Type B pancreatic cell (in vitro differentiated cells): Measurements from ENCODE around the gene STXBP5. TPM values are rescaled to one million over a fixed set of nuclear protein-coding genes. Genes with fewer than 3 reads are reported as not detected.

Experiments
- DNase-seq: peaks from one replicate; pipeline ENCODE4 v3.0.0; 2021; ENCODE audit warnings: mixed read lengths; ENCODE audit not compliant: unreplicated experiment; ENCODE audit errors: extremely low spot score
- H3K27ac Mint-ChIP-seq: 2 replicates; pipeline ENCODE4 v1.8.0; 2021; ENCODE audit warnings: mild to moderate bottlenecking, mixed read lengths
- H3K27me3 Mint-ChIP-seq: 2 replicates; pipeline ENCODE4 v1.8.0; 2021; ENCODE audit warnings: mixed read lengths
- H3K36me3 Mint-ChIP-seq: 2 replicates; pipeline ENCODE4 v1.8.0; 2021; ENCODE audit warnings: mixed read lengths
- H3K4me1 Mint-ChIP-seq: one replicate; pipeline ENCODE4 v1.8.0; 2021; ENCODE audit warnings: mixed read lengths; ENCODE audit not compliant: unreplicated experiment
- H3K4me3 Mint-ChIP-seq: 2 replicates; pipeline ENCODE4 v1.8.0; 2021; ENCODE audit warnings: mild to moderate bottlenecking, mixed read lengths
- H3K9me3 Mint-ChIP-seq: 2 replicates; pipeline ENCODE4 v1.8.0; 2021; ENCODE audit warnings: mixed read lengths
- CTCF ChIP-seq: fragments of 200-600 bp; sonication (generic); conservative IDR thresholded peaks from 2 replicates; pipeline ENCODE4 v1.5.0; 2021; ENCODE audit warnings: antibody characterized with exemption, mild to moderate bottlenecking
- total RNA-seq: library from RNA; stranded (reverse); gene quantifications from 2 replicates; pipeline ENCODE4 v1.2.1, GENCODE V29; 2021; ENCODE audit warnings: low replicate concordance

The STXBP5 gene
- total RNA-seq, 1 donor from 2014 or later: 21.0 TPM

GRCh38 chr6:147194652-147195411, 9.4 kb upstream of the STXBP5 start:
- DNase-seq: no peak

GRCh38 chr6:147195510-147195909, 8.7 kb upstream of the STXBP5 start:
- H3K4me1 Mint-ChIP-seq: no peaks in the 10 kb centered on the region
- no peak overlapping the region for H3K27ac Mint-ChIP-seq
- no peaks in the 10 kb centered on the region for H3K9me3 Mint-ChIP-seq
- no peaks in the 10 kb centered on the region for H3K36me3 Mint-ChIP-seq
- no peak for TF ChIP-seq CTCF
- DNase-seq: no peak
- H3K4me3 Mint-ChIP-seq: no peak overlapping the region
- H3K27me3 Mint-ChIP-seq: no peaks in the 10 kb centered on the region

More at GRCh38 chr6:147194652-147195411, 9.4 kb upstream of the STXBP5 start:
- no peaks in the 10 kb centered on the region for H3K9me3 Mint-ChIP-seq
- H3K27ac Mint-ChIP-seq: no peak overlapping the region
- no peak overlapping the region for H3K4me3 Mint-ChIP-seq
- no peaks in the 10 kb centered on the region for H3K27me3 Mint-ChIP-seq
- TF ChIP-seq CTCF: no peak
- no peaks in the 10 kb centered on the region for H3K36me3 Mint-ChIP-seq
- no peaks in the 10 kb centered on the region for H3K4me1 Mint-ChIP-seq

GRCh38 chr6:147195987-147196386, 8.2 kb upstream of the STXBP5 start:
- Mint-ChIP-seq H3K27me3 (no peaks in the 10 kb centered on the region), H3K4me3 (no peak overlapping the region), H3K27ac (no peak overlapping the region), H3K36me3 (no peaks in the 10 kb centered on the region), H3K4me1 (no peaks in the 10 kb centered on the region), H3K9me3 (no peaks in the 10 kb centered on the region)
- TF ChIP-seq CTCF: no peak
- DNase-seq: no peak

- DNase-seq: no peak
- Mint-ChIP-seq H3K27me3 (no peaks in the 10 kb centered on the region), H3K4me3 (no peak overlapping the region), H3K9me3 (no peaks in the 10 kb centered on the region), H3K27ac (no peak overlapping the region), H3K36me3 (no peaks in the 10 kb centered on the region), H3K4me1 (peaks cover 8% of the 10 kb centered on the region)
- TF ChIP-seq CTCF: no peak
These were observed 3.5 kb upstream of the STXBP5 start for GRCh38 chr6:147200711-147201110.

- no peak for DNase-seq
- H3K27ac Mint-ChIP-seq: peak overlapping the region; percentile 94
These were observed 2.2 kb upstream of the STXBP5 start for GRCh38 chr6:147201885-147202515.

More at GRCh38 chr6:147201885-147202515, 2.2 kb upstream of the STXBP5 start:
- Mint-ChIP-seq H3K9me3 (no peaks in the 10 kb centered on the region), H3K36me3 (peaks cover under 1% of the 10 kb centered on the region), H3K27me3 (no peaks in the 10 kb centered on the region), H3K4me3 (peak overlapping the region; percentile 96), H3K4me1 (peaks cover 14% of the 10 kb centered on the region)
- no peak for TF ChIP-seq CTCF
